Hepatocyte (in vitro differentiated cells): ENCODE results near the gene TAL1. TPM values are rescaled to one million over a fixed set of nuclear protein-coding genes. Genes with fewer than 3 reads are reported as not detected.

Experiments
- DNase-seq: peaks from one replicate; pipeline ENCODE4 v3.0.0-alpha.2; 2016; ENCODE audit warnings: low spot score
- H2AFZ ChIP-seq: fragments of 200-600 bp; sonication (generic); 2 replicates; pipeline ENCODE4 v1.6.0; 2016; ENCODE audit warnings: antibody characterized with exemption, mild to moderate bottlenecking
- H3K27ac ChIP-seq: fragments of 200-600 bp; sonication (generic); 2 replicates; pipeline ENCODE4 v1.5.1; 2016; ENCODE audit warnings: mild to moderate bottlenecking
- H3K27me3 ChIP-seq: fragments of 200-600 bp; sonication (generic); 2 replicates; pipeline ENCODE4 v1.6.1; 2016
- H3K36me3 ChIP-seq: fragments of 200-600 bp; sonication (generic); replicated peaks from 2 replicates; pipeline ENCODE4 v1.5.1; 2016; ENCODE audit warnings: low read depth; ENCODE audit not compliant: insufficient read depth
- H3K4me1 ChIP-seq: fragments of 200-600 bp; sonication (generic); 2 replicates; pipeline ENCODE4 v1.5.1; 2016; ENCODE audit warnings: mild to moderate bottlenecking, moderate library complexity; ENCODE audit not compliant: insufficient read depth
- H3K4me2 ChIP-seq: fragments of 200-600 bp; sonication (generic); 2 replicates; pipeline ENCODE4 v1.6.0; 2016
- H3K4me3 ChIP-seq: fragments of 200-600 bp; sonication (generic); 2 replicates; pipeline ENCODE4 v1.5.1; 2016; ENCODE audit warnings: mild to moderate bottlenecking
- H3K79me2 ChIP-seq: fragments of 200-600 bp; sonication (generic); 2 replicates; pipeline ENCODE4 v1.6.0; 2017; ENCODE audit warnings: mild to moderate bottlenecking
- H3K9me2 ChIP-seq: fragments of 200-600 bp; sonication (generic); replicated peaks from 2 replicates; pipeline ENCODE4 v1.6.0; 2017; ENCODE audit warnings: mild to moderate bottlenecking; ENCODE audit not compliant: insufficient read depth
- H3K9me3 ChIP-seq: fragments of 200-600 bp; sonication (generic); 2 replicates; pipeline ENCODE4 v1.5.1; 2016; ENCODE audit warnings: low read depth, mild to moderate bottlenecking
- H4K20me1 ChIP-seq: fragments of 200-600 bp; sonication (generic); 2 replicates; pipeline ENCODE4 v1.6.0; 2016; ENCODE audit warnings: mild to moderate bottlenecking; ENCODE audit not compliant: insufficient read depth, poor library complexity, severe bottlenecking
- EZH2 ChIP-seq: fragments of 200-600 bp; sonication (generic); IDR thresholded peaks from 2 replicates; pipeline ENCODE4 v1.6.1; 2016; ENCODE audit warnings: antibody characterized with exemption, mild to moderate bottlenecking, borderline replicate concordance
- EZH2phosphoT487 ChIP-seq: fragments of 200-600 bp; sonication (generic); IDR thresholded peaks from one replicate; pipeline ENCODE4 v1.6.1; 2018; ENCODE audit warnings: antibody characterized with exemption, mild to moderate bottlenecking, low read depth, moderate library complexity; ENCODE audit not compliant: unreplicated experiment, severe bottlenecking
- WGBS: methylation state at CpG from one replicate; pipeline ENCODE4 v1.1.6; 2016; ENCODE audit warnings: low lambda C conversion rate; ENCODE audit errors: missing lambda C conversion rate; 5-methylcytosine and 5-hydroxymethylcytosine counted together
- polyA plus RNA-seq: library from polyadenylated mRNA; unstranded; fragments of >200 nt; fragmentation: Nextera tagmentation; extraction: Ambion mirVana; gene quantifications from 2 replicates; pipeline ENCODE4 v1.2.1, GENCODE V29; 2016
- total RNA-seq: library from RNA; depleted of rRNA; stranded (reverse); fragments of >200 nt; gene quantifications from 2 replicates; pipeline ENCODE4 v1.2.3, GENCODE V29; 2014
- TF ChIP-seq, protein P1 (sequence below): fragments of 200-600 bp; sonication (generic); IDR thresholded peaks from 2 replicates; pipeline ENCODE4 v1.5.1; 2016; ENCODE audit warnings: antibody characterized with exemption, mild to moderate bottlenecking; ENCODE audit not compliant: poor library complexity

Gene TAL1
- total and polyA plus RNA-seq, 2 experiments from 2014 or later, result 0.13 TPM; not detected in 1

DNA sequence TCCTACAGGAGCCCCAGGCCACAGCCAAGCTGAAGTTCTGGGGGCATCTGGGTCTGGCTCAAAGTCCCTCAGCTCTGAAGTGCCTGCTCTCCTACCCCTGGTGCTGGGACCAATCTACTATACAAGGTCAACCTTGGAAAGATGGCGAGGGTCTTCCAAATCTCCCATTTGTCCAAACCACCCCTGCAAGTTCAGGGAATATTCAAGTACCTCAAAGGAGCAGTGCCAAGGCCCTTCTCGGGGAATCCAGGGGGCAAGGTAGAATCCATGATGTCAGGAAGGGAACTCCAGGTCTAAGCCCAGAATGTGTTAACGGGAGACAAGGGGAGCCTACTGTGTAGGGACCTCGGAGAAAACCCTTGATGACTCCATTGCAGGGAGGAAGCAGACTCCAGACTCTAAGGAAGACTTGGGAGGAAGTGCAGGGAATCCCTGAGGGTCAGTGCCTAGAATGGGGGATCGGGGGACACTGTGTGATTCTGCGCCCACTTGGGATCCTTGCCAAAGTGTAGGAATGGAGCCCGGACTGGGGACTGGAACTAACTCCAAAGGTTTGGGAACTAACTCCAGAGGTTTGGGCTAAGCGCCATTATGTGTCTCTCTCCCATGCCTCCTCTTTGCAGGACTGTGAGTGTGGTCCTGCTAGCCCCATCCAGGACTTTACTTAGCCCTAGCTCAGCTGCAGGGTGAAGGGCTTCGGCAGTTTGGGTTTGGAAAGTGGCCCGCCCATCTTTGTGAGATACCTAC lies 8.7 kb downstream of the TAL1 start:
- H3K4me2 ChIP-seq, result no peak overlapping the region
- no peak overlapping the region for H2AFZ ChIP-seq
- no peaks in the 10 kb centered on the region for H3K79me2 ChIP-seq
- peaks cover 74% of the 10 kb centered on the region for H3K27me3 ChIP-seq
- H3K9me3 ChIP-seq, result no peaks in the 10 kb centered on the region
- no peak for DNase-seq
- peaks cover 9% of the 10 kb centered on the region for H3K4me1 ChIP-seq
- no peak overlapping the region for H3K4me3 ChIP-seq
- H4K20me1 ChIP-seq, result no peaks in the 10 kb centered on the region
- WGBS, result 50% methylated on average over 10 of the region's 10 CpGs
- TF ChIP-seq EZH2phosphoT487 (no peak), EZH2 (no peak)
- TF ChIP-seq, protein P1, sequence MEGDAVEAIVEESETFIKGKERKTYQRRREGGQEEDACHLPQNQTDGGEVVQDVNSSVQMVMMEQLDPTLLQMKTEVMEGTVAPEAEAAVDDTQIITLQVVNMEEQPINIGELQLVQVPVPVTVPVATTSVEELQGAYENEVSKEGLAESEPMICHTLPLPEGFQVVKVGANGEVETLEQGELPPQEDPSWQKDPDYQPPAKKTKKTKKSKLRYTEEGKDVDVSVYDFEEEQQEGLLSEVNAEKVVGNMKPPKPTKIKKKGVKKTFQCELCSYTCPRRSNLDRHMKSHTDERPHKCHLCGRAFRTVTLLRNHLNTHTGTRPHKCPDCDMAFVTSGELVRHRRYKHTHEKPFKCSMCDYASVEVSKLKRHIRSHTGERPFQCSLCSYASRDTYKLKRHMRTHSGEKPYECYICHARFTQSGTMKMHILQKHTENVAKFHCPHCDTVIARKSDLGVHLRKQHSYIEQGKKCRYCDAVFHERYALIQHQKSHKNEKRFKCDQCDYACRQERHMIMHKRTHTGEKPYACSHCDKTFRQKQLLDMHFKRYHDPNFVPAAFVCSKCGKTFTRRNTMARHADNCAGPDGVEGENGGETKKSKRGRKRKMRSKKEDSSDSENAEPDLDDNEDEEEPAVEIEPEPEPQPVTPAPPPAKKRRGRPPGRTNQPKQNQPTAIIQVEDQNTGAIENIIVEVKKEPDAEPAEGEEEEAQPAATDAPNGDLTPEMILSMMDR, result no peak
- no peak overlapping the region for H3K27ac ChIP-seq
- no peaks in the 10 kb centered on the region for H3K9me2 ChIP-seq
- H3K36me3 ChIP-seq, result no peaks in the 10 kb centered on the region

DNA sequence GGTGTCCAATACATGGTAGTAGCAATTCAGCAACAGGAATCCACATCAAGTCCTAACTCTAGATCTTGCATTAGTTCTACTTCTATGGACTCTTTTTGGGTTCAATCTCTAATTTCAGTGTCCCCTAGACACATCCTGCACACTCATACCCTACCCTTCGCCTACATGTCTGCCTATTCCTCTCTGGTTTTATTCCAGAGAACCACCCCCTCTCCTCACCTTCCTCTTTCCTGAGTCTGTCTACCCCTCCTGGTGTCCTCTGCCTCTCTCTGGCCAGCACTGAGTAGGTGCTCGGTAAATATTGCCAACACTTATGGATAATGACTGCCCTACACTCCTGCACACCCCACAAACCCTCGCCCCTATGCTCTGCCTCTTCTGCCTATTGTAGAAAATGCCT lies 9.5 kb downstream of the TAL1 start:
- H3K9me3 ChIP-seq, result no peaks in the 10 kb centered on the region
- H3K4me1 ChIP-seq, result peaks cover 9% of the 10 kb centered on the region
- peaks cover 66% of the 10 kb centered on the region for H3K27me3 ChIP-seq
- H3K79me2 ChIP-seq, result no peaks in the 10 kb centered on the region
- WGBS, result 94% methylated on average over 3 of the region's 3 CpGs
- H3K4me3 ChIP-seq, result no peak overlapping the region
- H4K20me1 ChIP-seq, result no peaks in the 10 kb centered on the region
- no peak overlapping the region for H2AFZ ChIP-seq
- no peak overlapping the region for H3K4me2 ChIP-seq
- H3K36me3 ChIP-seq, result no peaks in the 10 kb centered on the region
- no peak for DNase-seq
- no peak overlapping the region for H3K27ac ChIP-seq
- TF ChIP-seq, protein P1, result no peak
- TF ChIP-seq EZH2phosphoT487, result no peak
- no peak for TF ChIP-seq EZH2
- H3K9me2 ChIP-seq, result no peaks in the 10 kb centered on the region

DNA sequence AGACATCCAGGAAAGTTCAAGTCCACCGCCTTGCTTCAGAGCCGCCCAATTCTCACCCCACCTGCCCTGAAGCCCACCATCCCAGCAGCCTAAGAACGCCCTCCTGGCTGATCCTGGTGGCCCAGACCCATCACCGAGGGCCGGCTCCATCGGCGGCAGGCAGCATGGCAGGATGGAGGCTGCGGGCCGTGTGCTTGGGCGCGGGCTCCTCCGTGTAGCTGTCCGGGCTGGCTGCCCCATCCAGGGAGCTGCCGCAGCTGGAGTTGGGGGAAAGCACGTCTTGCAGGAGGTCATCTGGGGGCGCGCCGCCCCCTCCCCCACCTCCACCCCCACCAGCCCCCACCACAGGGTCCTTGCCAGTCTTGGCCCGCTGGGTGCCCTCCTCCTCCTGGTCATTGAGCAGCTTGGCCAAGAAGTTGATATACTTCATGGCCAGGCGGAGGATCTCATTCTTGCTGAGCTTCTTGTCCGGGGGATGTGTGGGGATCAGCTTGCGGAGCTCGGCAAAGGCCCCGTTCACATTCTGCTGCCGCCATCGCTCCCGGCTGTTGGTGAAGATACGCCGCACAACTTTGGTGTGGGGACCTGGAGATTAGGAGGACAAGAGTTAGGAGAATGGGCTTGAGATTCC lies 12.3 kb downstream of the TAL1 start:
- 93% methylated on average over 17 of the region's 29 CpGs for WGBS
- DNase-seq, result no peak
- TF ChIP-seq EZH2 (no peak), EZH2phosphoT487 (no peak)
- TF ChIP-seq, protein P1, result no peak
- no peak overlapping the region for H3K4me3 ChIP-seq
- H3K9me2 ChIP-seq, result no peaks in the 10 kb centered on the region
- H3K27ac ChIP-seq, result no peak overlapping the region
- peaks cover 39% of the 10 kb centered on the region for H3K27me3 ChIP-seq
- H3K36me3 ChIP-seq, result no peaks in the 10 kb centered on the region
- H2AFZ ChIP-seq, result no peak overlapping the region
- H3K9me3 ChIP-seq, result no peaks in the 10 kb centered on the region
- H3K79me2 ChIP-seq, result no peaks in the 10 kb centered on the region
- H4K20me1 ChIP-seq, result no peaks in the 10 kb centered on the region
- H3K4me2 ChIP-seq, result no peak overlapping the region
- peaks cover 7% of the 10 kb centered on the region for H3K4me1 ChIP-seq
